Mucosa of gallbladder (tissue), 1 donor: ENCODE results near the gene FCRLB. TPM values are rescaled to one million over a fixed set of nuclear protein-coding genes. Genes with fewer than 3 reads are reported as not detected.
"Not testable (repeated sequence)": the region's sequence is repeated elsewhere in the genome, so short reads cannot be mapped to it uniquely, and the experiment has no call there.

ENCODE experiments used
- DNase-seq: peaks from one replicate; pipeline ENCODE4 v3.0.0-alpha.2; 2020; ENCODE audit warnings: low spot score
- total RNA-seq: library from RNA; stranded (reverse); gene quantifications from one replicate; pipeline ENCODE4 v1.2.1, GENCODE V29; 2021
- donor health status: DM: no; HTN: no; CAD: no.

The FCRLB gene
- total RNA-seq, 1 donor from 2014 or later: 0.23 TPM

DNA sequence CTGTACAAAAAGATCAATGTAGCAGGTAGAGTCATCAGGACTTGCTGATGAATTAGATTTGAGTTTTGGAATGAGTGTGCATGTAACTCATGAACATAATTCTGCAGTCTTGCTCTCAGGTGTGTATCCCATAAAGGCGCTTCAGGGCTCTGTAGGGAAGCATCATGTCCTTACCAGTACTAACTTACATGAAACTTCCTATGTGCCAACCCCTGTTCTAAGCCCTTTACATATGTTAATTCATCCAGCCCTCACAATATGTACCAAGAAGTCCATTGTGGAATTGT lies 2.1 kb upstream of the FCRLB start:
- DNase-seq: no peak

DNA sequence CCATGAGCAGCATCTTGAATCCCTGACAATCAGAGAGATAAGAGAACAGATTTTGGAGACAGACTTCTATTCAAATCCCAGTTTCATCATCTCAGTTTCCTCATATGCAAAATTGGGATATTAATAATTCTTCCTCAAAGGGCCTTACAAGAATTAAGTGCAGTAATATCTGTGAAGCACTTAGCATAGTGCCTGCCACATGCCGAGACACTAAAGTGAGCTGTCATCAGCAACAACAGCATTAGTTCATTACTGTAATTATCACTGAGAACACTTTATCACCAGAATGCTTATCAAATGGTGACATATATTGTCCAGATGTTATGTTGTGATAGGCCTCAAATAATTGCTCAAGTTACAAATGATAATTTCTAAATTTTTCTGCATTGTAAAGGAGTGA lies 922 bp upstream of the FCRLB start:
- DNase-seq: no peak

DNA sequence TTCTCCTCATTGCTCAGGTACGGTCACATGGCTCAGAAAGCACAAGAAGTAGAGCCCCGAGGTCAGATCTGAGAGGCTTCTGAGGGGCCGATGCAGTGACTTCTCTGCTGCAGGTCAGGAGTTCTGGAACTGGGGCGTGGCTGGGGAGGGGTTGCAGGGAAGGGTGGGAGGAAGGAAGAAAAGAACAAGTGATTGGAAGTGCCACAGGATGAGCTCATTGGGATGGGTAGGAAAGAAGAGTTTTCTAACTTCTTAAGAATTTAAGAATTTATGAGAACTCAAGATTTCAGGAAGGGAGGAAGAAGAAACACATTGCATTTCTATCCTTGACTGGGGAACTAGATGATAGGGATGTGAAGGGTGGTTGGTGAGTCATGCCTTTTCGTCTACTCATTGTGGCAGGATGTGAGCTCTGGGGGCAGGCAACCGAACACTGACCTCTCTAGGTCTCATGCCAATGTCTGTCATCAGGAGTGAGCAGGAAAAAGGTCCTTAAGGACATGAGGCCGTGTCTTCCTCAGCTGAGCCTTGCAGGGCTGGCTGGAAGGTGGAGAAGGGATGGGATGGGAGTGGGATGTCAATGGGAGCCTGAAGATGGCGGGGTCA lies 497 bp downstream of the FCRLB start:
- DNase-seq: no peak

DNA sequence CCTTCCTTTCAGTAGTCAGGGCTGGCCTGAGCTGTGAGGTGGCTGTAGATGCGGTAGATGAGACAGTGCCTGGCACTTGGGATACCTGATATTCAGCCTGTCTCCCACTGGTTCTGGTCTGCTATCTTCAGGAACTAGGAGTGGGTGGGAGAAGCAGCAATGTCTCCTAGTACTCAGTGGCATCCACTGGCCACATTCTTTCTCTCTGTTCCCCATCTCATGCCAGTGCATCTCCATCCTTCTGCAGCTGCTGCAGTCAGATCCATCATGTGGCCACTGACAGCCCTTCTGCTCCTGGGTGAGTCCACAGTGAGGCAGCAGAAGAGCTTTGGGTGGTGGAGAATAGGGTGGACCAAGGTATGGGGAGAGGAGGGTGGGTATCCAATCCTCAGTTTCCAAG lies 1.1 kb downstream of the FCRLB start:
- no peak for DNase-seq

DNA sequence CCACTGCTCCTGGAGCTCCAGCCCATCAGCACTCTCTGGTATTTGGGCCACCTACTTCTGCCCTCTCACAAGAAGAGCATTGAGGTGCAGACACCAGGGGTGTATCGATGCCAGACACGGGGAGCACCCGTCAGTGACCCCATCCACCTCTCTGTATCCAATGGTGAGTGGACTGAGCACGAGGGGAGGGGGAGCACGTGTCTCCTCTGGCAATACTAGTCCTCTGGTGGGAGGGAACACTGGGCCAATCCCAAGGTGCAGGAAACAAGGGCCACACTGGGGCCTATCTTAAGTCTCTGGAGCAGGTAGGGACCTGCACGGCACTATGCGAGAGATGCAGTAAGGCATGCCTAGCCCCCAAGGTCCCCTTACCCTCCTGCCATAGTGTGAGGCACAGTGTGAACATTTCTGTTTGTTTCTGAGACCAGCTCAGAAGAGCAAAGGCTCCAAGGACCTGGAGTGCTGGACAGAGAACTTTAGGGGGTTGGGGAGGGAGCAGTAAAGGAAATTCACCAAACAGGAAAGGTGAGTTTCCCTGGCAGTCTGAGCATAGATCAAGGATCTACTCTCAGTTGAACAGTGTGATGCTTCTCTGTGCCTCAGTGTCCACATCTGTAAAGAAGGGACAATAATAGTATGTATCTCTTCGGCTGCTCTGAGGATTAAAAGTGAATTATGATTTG lies 2.3 kb downstream of the FCRLB start:
- DNase-seq: no peak

DNA sequence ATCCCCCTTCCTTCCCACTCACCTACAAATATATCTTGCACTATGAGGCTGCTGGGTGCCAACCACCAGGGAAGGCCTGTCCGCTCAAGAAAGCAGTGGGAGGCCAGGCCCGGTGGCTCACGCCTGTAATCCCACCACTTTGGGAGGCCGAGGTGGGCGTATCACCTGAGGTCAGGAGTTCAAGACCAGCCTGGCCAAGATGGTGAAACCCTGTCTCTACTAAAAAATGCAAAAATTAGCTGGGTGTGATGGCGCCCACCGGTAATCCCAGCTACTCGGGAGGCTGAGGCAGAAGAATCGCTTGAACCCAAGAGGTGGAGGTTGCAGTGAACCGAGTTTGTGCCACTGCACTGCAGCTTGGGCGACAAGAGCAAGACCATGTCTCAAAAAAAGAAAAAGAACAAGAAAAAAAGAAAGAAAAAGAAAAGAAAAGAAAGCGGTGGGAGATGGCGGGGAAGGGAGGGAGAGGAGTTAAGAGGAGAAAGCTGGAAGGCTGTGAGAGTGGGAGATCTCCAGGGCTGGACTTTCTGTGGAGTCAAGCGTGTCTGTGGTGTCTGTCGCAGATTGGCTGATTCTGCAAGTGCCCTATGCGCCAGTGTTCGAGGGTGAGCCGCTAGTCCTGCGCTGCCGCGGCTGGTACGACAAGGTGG lies 4.0 kb downstream of the FCRLB start:
- DNase-seq: not testable (repeated sequence)

DNA sequence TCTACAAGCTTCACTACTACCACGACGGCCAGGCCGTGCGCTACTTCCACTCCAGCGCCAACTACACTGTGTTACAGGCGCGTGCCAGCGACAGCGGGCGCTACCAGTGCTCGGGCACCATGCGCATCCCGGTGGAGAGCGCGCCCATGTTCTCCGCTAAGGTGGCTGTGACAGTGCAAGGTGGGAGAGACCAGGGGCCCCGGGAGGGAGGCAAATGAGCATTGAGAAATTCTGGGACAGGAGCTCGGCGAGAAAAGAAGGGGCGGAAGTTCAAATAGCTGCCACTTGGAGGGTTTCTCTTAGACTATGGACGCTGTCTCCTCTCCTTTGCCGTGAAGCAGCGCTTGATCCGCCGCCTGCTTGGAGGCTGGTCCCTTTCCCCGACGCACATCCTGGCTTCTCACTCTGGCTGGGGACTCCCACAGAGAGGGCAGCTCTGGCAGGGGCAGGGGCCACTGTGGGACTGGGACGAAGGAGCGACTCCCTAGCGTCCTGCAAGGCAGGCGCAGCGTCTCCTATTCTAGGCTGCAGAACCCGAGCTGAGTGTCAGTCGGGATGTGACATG lies 4.6 kb downstream of the FCRLB start:
- DNase-seq: peak; percentile 13

DNA sequence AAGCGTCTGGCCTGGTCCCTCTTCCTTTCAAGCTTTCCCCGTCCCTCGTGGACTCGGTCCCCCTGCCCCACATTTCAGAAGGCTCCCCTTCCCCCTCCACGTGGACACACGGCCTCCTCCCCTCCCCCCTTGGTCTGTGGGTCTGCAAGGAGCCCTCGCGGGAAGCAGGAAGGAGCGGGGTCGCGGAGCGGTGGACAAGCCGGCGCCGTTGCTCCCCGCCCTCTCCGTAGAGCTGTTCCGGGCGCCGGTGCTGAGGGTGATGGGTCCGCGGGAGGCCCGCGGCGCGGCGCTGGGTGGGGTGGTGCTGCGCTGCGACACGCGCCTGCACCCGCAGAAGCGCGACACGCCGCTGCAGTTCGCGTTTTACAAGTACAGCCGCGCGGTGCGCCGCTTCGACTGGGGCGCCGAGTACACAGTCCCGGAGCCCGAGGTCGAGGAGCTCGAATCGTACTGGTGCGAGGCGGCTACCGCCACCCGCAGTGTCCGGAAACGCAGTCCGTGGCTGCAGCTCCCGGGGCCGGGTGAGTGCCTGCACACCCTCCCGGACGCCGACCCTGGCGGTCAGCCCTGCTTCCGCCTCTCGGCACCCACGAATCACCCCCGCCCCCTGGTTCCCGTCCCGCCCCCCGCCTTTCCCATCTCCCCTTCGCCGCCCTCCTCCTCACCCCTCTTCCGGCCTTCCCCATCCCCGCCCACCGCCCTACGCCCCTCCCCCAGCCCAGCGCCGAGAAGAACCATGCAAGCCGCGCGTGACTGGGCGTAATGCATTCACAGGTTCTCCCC lies 5.3 kb downstream of the FCRLB start:
- peak; percentile 79 for DNase-seq

DNA sequence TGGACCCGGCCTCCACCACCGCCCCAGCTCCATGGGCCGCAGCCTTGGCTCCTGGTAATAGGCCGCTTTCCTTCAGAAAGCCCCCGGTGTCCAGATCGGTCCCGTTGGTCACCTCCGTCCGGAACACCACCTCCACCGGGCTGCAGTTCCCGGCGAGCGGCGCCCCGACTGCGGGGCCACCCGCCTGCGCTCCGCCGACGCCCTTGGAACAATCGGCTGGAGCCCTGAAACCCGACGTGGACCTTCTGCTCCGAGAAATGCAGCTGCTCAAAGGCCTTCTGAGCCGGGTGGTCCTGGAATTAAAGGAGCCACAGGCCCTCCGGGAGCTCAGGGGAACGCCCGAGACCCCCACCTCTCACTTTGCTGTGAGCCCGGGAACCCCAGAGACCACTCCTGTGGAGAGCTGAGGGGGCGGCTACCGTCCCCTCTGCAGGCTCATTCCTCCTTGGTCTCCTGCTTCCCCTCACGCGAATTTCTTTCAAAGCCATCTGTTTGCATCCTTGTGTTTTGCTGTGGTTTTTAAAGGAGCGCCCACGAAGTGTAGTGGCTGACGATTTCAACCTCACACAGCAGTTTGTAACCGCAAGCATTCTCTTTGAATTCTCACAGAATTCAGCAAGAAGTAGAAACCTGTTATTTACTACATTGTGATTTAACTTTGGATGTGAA lies 6.0 kb downstream of the FCRLB start:
- no peak for DNase-seq

DNA sequence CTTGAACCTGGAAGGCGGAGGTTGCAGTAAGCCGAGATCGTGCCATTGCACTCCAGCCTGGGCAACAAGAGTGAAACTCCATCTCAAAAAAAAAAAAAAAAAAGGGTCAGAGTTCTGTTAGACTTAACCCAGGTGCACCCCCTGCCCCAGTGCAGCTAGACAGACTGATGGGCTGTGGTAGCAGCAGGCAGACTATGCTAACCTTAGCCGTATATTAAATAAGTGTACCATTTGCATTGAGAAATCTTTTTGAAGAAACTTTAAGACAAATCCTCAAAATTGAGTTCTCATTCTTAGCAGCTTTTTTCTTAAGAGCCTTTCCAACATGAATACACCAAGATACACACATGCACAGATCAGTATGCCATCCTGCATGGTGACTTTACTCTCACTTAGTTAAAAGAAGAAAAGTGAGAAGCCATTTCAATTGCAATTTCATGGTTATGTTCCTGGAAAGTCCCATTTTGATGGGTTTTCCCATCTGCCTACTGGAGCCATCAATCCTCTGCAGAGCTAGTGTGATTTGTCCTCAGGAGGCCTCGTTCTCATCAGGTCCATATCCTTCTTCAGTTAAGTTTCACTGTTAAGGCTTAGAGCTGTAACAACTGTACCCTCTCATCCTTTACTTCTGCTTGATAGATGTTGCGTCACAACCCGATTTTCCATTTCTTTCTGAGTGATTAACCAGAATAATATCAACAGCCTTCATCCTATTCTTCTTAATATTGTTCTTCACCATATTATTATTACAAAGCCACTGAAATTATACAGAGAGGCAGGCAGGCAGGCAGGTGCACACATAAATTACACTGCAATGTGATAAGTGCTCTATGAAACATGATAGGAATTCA lies 7.3 kb downstream of the FCRLB start:
- no peak for DNase-seq

DNA sequence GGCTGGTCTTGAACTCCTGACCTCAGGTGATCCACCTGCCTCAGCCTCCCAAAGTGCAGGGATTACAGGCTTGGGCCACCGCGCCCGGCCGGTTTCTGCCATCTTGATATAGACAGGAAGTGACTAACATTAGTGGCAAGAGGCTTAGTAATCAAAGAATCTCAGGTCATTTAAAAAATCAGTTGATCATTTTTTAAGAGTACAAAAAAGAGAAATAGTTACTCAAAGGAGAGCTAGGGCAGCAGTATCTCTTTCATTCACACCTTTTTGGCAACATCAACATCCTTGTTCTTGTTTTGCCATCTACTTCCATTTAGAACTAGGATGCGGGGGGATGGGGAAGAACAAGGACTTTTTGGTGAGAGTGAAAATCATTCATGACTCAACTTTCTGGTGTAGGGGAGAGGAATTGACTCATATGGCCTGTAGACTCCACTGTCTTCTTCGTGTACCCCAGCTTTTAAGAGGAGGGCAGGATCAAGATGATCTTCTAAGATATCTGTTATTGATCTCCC lies 8.8 kb downstream of the FCRLB start:
- DNase-seq: no peak

DNA sequence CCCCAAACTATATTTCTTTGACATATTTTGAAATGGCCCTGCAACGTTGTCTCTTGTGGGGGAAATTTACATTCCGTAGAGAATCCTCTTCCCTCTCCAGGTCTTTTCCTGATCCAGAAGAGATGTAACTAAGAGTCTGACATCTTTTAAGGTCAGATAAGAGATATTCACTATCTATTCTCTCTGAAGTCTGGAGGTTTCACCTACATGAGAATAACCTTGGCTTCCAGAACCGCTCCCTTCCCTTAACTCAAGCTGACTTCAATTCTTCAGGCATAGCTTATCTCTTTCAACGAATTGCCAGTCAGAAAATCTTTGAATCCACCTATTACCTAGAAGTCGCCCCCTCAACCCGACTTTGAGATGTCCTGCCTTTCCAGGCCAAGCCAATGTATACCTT lies 9.9 kb downstream of the FCRLB start:
- no peak for DNase-seq

DNA sequence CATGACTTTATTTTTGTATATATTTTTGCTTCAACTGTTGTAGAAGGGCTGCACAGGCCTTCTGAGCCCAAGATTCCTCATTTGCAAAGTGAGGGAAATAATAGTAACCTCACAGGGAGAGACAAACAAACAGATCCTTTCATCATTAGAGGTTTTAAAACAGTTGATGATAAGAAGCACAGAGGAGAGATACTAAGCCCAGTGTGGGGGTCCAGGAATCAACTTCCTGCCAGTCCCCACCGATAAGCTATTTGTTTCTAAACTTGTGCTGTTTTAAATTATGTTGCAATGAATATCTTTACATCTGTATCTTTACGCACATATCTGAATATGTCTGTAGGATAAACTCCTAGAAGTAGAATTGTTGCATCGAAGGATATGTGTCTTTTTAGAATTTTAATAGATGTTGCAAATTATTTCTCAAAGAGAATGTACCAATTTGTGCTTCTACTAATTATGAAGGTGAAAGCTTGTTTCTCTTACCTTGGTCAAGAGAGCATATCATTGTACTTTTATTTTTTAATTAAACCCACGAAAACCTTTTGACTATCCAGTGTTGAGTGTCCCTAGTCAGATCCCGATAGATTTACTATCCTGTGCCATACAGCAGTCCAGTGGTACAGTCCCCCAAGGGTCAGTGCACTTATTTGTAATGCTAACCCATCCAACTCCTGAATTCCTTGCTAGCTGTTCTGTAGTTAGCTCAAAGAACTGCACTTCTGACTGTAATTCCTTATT lies 10.8 kb downstream of the FCRLB start:
- no peak for DNase-seq

DNA sequence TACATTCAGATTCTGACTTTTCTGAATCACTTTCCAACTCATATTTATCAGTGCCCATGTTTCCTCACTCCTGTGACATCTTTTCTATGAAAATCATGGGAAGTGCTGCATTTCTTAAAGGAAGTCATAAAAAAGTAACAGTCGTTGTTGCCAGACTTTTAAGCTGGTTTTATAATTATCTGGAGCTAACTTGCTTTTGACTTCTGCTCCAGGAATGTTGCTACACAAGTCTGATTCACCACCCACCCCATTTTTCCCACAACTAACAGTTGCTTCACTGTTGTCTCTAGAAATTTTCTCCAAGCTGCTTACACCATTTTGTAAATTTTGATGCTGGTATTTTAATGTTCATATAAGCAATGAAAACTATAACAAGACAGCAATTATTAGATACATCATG lies 12.2 kb downstream of the FCRLB start:
- DNase-seq: no peak

DNA sequence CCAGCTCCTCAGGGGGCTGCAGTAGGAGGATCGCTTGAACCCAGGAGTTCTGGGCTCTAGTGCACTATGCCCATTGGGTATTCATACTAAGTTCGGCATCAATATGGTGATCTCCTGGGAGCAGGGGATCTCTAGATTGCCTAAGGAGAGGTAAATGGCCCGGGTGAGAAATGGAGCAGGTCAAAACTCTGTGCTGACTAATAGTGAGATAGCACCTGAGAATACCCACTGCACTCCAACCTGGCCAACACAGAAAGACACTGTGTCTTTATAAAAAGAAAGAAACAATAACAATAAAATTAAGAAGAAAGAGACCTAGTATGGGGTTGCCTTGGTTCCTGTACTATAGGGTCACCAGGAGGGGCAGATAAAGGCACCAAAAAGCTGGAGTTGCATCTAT lies 14.5 kb downstream of the FCRLB start:
- DNase-seq: no peak

DNA sequence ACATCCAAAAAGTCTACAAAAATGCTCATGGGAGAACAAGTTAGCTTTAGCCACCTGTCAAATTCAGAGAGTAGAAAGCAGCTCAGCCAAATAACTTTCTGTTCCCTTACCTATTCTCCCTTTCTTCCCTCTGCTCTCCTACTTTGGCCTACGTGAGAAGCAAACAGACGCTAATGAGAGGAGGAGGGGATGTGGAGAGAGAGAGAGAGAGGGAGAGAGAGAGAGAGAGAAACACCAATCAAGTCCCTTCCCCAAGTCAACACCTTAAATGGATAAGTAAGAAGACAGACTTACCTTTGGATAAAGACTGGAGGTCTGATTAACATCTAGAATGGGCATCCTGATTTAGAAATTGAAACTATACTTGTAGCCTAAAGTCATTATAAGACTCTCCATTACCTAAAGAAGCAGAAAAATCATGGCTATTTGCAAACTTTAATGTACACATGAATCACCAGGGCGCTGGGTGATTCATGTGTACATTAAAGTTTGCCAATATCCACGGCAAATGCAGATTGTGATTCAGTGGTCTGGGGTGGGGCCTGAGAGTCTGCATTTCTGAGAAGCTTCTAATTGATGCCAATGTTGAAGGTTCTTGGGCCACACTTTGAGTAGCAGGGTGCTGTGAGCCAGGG lies 15.1 kb downstream of the FCRLB start:
- no peak for DNase-seq

DNA sequence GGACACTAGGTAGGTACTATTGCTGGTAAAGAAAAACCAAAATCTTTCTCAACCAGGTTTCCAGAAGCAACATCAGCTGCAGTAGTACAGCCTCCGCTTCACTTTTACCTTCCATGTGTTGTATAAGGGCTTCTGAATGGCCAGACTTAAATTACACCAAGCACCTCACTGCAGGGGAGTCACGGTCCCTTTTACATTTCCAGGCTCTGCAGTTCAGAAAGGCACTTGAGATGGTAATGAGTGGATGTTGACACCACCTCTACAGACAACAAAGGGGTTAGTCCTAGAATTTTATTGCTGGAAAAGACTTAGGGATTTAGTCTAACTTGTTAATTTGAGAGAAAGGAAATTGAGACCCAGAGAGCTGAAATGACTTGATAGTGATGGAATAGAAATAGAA lies 16.3 kb downstream of the FCRLB start:
- no peak for DNase-seq

DNA sequence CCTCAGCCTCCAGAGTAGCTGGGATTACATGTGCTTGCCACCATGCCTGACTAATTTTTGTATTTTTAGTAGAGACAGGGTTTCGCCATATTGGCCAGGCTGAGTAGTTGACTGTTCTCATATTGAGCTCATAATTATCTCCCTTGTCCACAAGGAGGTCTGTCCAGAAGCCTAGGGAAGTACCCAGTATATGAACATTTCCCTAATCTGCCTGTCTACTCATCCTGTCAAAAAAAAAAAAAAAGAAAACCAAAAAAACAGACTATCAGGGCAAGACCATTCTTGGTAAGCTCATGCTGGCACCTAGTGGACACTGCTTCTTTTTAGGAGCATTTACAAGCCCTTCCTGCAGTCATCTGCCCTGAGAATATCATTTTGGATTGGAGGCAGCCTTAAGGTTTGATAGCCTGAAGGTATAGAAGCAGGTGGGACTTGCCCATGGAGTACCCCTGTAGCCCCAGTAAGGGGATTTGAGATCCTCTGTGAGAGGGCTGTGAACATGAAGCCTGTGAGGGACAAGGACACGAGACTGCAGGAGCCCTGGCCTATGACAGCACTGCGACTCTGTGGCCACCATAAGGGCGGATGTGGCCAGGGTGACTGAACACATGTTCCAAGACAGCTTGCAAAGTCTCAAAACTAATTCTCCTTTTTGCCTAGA lies 17.4 kb downstream of the FCRLB start:
- DNase-seq: peak; percentile 46
